ENCODE results near the gene ISG15.
"Not testable (repeated sequence)": the region's sequence is repeated elsewhere in the genome, so short reads cannot be mapped to it uniquely, and the experiment has no call there.

Gene ISG15

GRCh38 chr1:1047963-1048362, 34.7 kb downstream of the ISG15 start:
- no peak for DNase-seq

GRCh38 chr1:1048765-1049164, 35.5 kb downstream of the ISG15 start:
- DNase-seq, result no peak

- DNase-seq, result no peak
These were observed 36.2 kb downstream of the ISG15 start for GRCh38 chr1:1049318-1050165.

- no peak for DNase-seq
These were observed 37.3 kb downstream of the ISG15 start for GRCh38 chr1:1050577-1051052.

- DNase-seq, result no peak
These were observed 38.0 kb downstream of the ISG15 start for GRCh38 chr1:1051127-1051810.

- no peak for DNase-seq
These were observed 38.9 kb downstream of the ISG15 start for GRCh38 chr1:1052003-1052840.

DNA sequence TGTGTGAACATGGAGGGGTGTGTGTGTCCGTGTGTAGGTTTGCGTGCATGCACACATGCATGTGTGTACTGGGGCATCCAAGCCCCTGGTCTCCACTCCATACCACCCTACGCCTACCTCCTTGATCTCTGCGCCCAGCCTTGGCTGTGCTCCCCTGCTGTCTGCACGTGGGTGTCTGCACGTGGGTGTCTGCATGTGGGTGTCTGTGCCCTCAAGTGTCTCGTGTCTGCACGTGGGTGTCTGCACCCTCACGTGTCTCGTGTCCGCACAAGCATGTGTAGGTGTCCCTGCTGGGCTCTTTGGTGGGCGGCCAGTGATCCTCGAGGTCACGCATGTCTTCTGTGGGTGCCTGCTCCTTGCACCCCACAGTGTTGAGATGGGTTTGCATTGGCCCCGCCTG, 39.7 kb downstream of the ISG15 start:
- DNase-seq, result no peak

GRCh38 chr1:1053682-1054081, 40.4 kb downstream of the ISG15 start:
- DNase-seq, result no peak

- no peak for DNase-seq
These were observed 40.9 kb downstream of the ISG15 start for GRCh38 chr1:1054099-1054700.

GRCh38 chr1:1054971-1055370, 41.7 kb downstream of the ISG15 start:
- DNase-seq, result no peak

GRCh38 chr1:1055841-1056736, 42.8 kb downstream of the ISG15 start:
- DNase-seq, result no peak

- not testable (repeated sequence) for DNase-seq
These were observed 44.4 kb downstream of the ISG15 start for GRCh38 chr1:1057769-1058087.

DNA sequence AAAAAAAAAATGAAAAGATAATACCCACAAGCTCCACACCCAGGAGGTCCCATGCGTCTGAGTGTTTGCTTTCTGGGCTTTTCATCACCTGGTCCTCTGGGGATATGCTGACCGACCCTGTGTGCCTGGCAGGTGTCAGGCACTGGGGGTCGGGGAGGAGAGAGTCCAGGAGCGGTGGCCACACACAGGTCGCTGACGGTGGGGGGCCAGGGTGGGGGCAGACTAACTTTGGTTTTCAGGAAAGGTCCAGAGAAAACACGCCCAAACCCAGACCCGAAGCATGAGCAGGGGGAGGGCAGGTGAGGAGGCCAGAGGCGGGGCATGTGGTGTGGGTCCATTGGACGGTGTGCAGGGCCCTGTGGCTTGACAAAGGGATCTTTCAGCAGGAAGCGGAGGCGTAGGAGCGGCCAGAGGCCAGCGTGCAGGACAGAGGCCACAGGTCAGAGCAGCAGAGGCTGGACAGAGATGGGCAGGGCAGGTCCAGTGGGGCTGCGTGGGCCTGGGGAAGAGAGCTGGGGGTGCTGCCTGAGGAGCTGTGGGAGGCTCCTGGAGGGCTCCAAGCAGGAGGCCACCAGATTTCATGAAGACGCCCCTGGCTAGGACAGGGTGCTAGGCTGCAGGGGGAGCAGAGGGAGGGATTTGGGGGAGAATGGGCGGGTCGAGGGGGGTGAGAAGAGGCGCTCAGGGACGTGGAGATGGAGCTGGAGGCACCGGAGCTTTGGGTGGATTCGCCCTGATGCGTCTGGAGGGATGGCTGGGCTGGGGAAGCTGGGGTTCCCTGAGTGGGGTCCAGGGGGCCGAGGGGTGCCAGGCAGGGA, 45.0 kb downstream of the ISG15 start:
- DNase-seq, result no peak

DNA sequence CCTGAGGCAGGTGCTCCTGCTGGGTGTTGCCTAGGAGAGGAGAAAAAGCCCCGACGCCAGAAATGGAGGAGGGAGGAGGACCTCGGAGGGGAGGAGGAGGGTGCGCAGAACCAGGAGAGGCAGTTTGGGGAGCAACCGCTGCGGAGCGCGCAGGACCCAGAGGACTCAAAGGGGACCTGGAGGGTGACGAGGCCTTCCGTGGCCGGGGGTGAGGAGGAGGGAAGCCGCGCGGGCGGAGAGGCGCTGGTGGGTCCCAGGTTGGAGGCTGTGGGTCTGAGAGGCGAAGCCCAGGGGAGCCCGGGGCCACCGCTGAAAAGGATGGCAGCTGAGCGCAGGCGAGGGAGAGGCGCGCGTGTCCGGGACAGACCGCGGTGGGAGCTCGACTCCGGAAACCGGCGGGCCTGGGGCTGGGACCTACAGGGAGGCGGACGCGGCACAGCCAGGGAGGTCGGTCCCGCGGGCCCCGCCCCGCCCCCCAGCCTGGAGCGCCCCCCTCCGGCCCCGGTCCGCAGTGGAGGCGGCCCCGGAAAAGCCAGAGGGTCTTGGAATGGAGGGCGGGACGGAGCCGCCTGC, 45.7 kb downstream of the ISG15 start:
- DNase-seq, result peak; percentile 56

- DNase-seq, result peak; percentile 95
These were observed 46.4 kb downstream of the ISG15 start for GRCh38 chr1:1059494-1060280.

GRCh38 chr1:1060281-1061000, 47.1 kb downstream of the ISG15 start:
- no peak for DNase-seq

- no peak for DNase-seq
These were observed 48.5 kb downstream of the ISG15 start for GRCh38 chr1:1061682-1062345.

DNA sequence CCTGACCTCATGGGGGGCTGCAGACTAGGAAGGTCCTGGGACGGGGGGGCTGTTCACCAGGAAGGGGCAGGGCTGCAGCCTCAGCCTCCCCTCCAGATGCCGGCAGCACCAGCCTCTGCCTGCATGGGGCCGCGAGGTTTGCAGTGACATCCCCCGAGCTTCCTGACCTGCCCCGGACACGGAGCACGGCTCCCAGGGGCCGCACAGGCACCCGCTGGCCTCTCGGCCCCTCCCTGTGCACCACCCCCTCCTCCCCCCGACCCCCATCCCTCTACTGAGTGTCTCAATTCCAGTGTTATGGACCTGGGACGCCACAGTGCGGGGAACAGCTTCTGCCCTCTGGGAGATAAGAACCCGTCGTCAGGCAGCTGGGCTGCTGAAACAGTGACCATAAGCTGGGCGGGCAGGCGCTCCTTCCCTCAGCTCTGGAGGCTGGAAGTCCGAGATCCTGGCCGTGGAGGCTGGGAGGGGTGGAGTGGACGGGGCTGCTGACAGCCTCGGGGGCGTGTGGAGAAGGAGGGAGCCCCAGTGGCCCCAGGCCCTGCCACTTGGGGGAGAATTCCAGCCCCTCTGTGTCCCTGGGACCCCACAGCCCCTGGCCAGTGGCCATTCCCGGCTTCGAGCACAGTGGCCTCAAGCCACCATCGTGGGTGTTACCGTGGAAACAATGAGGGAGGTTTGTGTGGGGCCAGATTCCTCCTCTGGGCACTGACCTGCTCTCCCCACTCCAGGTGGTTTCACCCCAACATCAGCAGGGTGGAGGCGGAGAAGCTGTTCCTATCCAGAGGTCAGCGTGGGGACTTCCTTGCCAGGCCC, 49.3 kb downstream of the ISG15 start:
- no peak for DNase-seq

Data from activated CD4-positive, alpha-beta T cell treated with anti-CD3 and anti-CD28 coated beads, Interleukin-2, Interleukin-6, amounts not matched to agents 100 ng/mL and 50 ng/mL, durations not matched to agents 16 hours and 8 hours (primary cell).